Activated CD8-positive, alpha-beta T cell treated with anti-CD3 and anti-CD28 coated beads, Interleukin-2, amount 10 ng/mL, durations not matched to agents 7 days and 5 days (primary cell): ENCODE data around the gene SMIM27. TPM values are rescaled to one million over a fixed set of nuclear protein-coding genes. Genes with fewer than 3 reads are reported as not detected.

Experiments used
- ATAC-seq: fragments of 150-1000 bp; cut with Tn5 transposase; one replicate; pipeline ENCODE4 v1.10.0; 2021; ENCODE audit warnings: moderate library complexity
- CTCF ChIA-PET: fragments of 350-600 bp; sonication (Branson Sonifier 250); formaldehyde crosslinking; loops from one replicate; lab custom pipeline; 2021; ENCODE audit warnings: antibody characterized with exemption; lab: Charles Lee
- POLR2A ChIA-PET: fragments of 350-600 bp; sonication (Branson Sonifier 250); formaldehyde crosslinking; loops from one replicate; lab custom pipeline; 2021; ENCODE audit warnings: antibody characterized with exemption; lab: Charles Lee
- DNase-seq: peaks from one replicate; pipeline ENCODE4 v3.0.0-alpha.2; 2020
- H3K27ac Mint-ChIP-seq: one replicate; pipeline ENCODE4 v1.8.0; 2021; ENCODE audit warnings: mild to moderate bottlenecking, mixed read lengths
- H3K27me3 Mint-ChIP-seq: one replicate; pipeline ENCODE4 v1.8.0; 2021; ENCODE audit warnings: low read depth, mixed read lengths
- H3K36me3 Mint-ChIP-seq: one replicate; pipeline ENCODE4 v1.8.0; 2021; ENCODE audit warnings: low read depth, mixed read lengths
- H3K4me1 Mint-ChIP-seq: one replicate; pipeline ENCODE4 v1.8.0; 2021; ENCODE audit warnings: low read depth, mixed read lengths
- H3K4me3 Mint-ChIP-seq: one replicate; pipeline ENCODE4 v1.8.0; 2021; ENCODE audit warnings: mild to moderate bottlenecking, mixed read lengths
- H3K9me3 Mint-ChIP-seq: one replicate; pipeline ENCODE4 v1.8.0; 2022; ENCODE audit warnings: mixed read lengths; ENCODE audit not compliant: insufficient read depth
- total RNA-seq, 2 experiments: library from RNA; stranded (reverse); gene quantifications; one replicate each; pipeline ENCODE4 v1.2.3, GENCODE V29; 2021

Gene SMIM27
- total RNA-seq, 2 experiments from 2014 or later = 15.6 to 17.1 TPM

GRCh38 chr9:32577316-32577715, 25.2 kb downstream of the SMIM27 start:
- POLR2A ChIA-PET = no interaction called here

GRCh38 chr9:32578976-32579375, 26.8 kb downstream of the SMIM27 start:
- CTCF ChIA-PET = interaction anchor here (0.9 to 12.1 kb wide), 24 partner anchors 12 to 388 kb away, joined by 3 to 608 read pairs (median 6); partner anchors contain the start of genes ACO1, RIGI, SMIM27 and TOPORS
- H3K27ac Mint-ChIP-seq = no peak overlapping the region
- DNase-seq = no peak
- no peak overlapping the region for H3K4me3 Mint-ChIP-seq
- peaks cover 2% of the 10 kb centered on the region for H3K4me1 Mint-ChIP-seq
- H3K36me3 Mint-ChIP-seq = no peaks in the 10 kb centered on the region
- peaks cover 4% of the 10 kb centered on the region for H3K27me3 Mint-ChIP-seq
- ATAC-seq = no peak
- no peaks in the 10 kb centered on the region for H3K9me3 Mint-ChIP-seq
- POLR2A ChIA-PET = no interaction called here

More at GRCh38 chr9:32577316-32577715, 25.2 kb downstream of the SMIM27 start:
- CTCF ChIA-PET = interaction anchor here (1.9 to 12.1 kb wide), 2 partner anchors 27 to 200 kb away, joined by 6 to 608 read pairs; no protein-coding TSS in a partner anchor
- Mint-ChIP-seq H3K4me1 (peaks cover 10% of the 10 kb centered on the region), H3K9me3 (no peaks in the 10 kb centered on the region), H3K4me3 (no peak overlapping the region), H3K36me3 (peaks cover 3% of the 10 kb centered on the region), H3K27me3 (peaks cover 4% of the 10 kb centered on the region), H3K27ac (no peak overlapping the region)
- no peak for ATAC-seq
- DNase-seq = no peak

GRCh38 chr9:32579706-32580331, 27.7 kb downstream of the SMIM27 start:
- ChIA-PET POLR2A (interaction anchor here (1.2 to 1.6 kb wide), 2 partner anchors 196 to 201 kb away, joined by 3 to 6 read pairs; no protein-coding TSS in a partner anchor), CTCF (interaction anchor here (0.6 to 12.1 kb wide), 41 partner anchors 7 to 400 kb away, joined by 3 to 608 read pairs (median 4); partner anchors contain the start of genes ACO1, NDUFB6, RIGI and SMIM27)
- ATAC-seq (peak; percentile 63), DNase-seq (peak; percentile 83)
- H3K27ac Mint-ChIP-seq = no peak overlapping the region
- peaks cover 2% of the 10 kb centered on the region for H3K4me1 Mint-ChIP-seq
- H3K36me3 Mint-ChIP-seq = no peaks in the 10 kb centered on the region
- peaks cover 7% of the 10 kb centered on the region for H3K27me3 Mint-ChIP-seq
- no peak overlapping the region for H3K4me3 Mint-ChIP-seq
- no peaks in the 10 kb centered on the region for H3K9me3 Mint-ChIP-seq

GRCh38 chr9:32580631-32581300, 28.6 kb downstream of the SMIM27 start:
- Mint-ChIP-seq H3K27me3 (peaks cover 14% of the 10 kb centered on the region), H3K36me3 (no peaks in the 10 kb centered on the region), H3K4me1 (peaks cover 2% of the 10 kb centered on the region), H3K4me3 (no peak overlapping the region), H3K27ac (no peak overlapping the region), H3K9me3 (no peaks in the 10 kb centered on the region)
- ChIA-PET CTCF (interaction anchor here (0.6 to 12.1 kb wide), 35 partner anchors 8 to 444 kb away, joined by 3 to 608 read pairs (median 5); partner anchors contain the start of genes ACO1, DNAJA1, NDUFB6 and RIGI), POLR2A (interaction anchor here (1.2 to 1.6 kb wide), 2 partner anchors 197 to 202 kb away, joined by 3 to 6 read pairs; no protein-coding TSS in a partner anchor)
- DNase-seq (no peak), ATAC-seq (peak; percentile 23)

GRCh38 chr9:32581512-32582143, 29.5 kb downstream of the SMIM27 start:
- H3K4me3 Mint-ChIP-seq = no peak overlapping the region
- ATAC-seq (no peak), DNase-seq (peak; percentile 56)
- no peaks in the 10 kb centered on the region for H3K36me3 Mint-ChIP-seq
- H3K4me1 Mint-ChIP-seq = peaks cover 2% of the 10 kb centered on the region
- H3K27ac Mint-ChIP-seq = no peak overlapping the region
- H3K27me3 Mint-ChIP-seq = peaks cover 18% of the 10 kb centered on the region
- H3K9me3 Mint-ChIP-seq = no peaks in the 10 kb centered on the region
- POLR2A ChIA-PET = interaction anchor here (1.3 kb wide), 1 partner anchor 203 kb away, joined by 3 read pairs; no protein-coding TSS in a partner anchor
- CTCF ChIA-PET = interaction anchor here (0.6 to 12.1 kb wide), 24 partner anchors 9 to 443 kb away, joined by 3 to 608 read pairs (median 4); partner anchors contain the start of genes ACO1, DNAJA1 and NDUFB6

GRCh38 chr9:32584784-32585183, 32.7 kb downstream of the SMIM27 start:
- no peak overlapping the region for H3K27ac Mint-ChIP-seq
- peaks cover 2% of the 10 kb centered on the region for H3K4me1 Mint-ChIP-seq
- ChIA-PET POLR2A (no interaction called here), CTCF (interaction anchor here (1.2 to 3.4 kb wide), 2 partner anchors 206 to 383 kb away, joined by 3 to 18 read pairs; no protein-coding TSS in a partner anchor)
- no peak for DNase-seq
- no peak for ATAC-seq
- H3K4me3 Mint-ChIP-seq = no peak overlapping the region
- H3K36me3 Mint-ChIP-seq = no peaks in the 10 kb centered on the region
- peaks cover 27% of the 10 kb centered on the region for H3K27me3 Mint-ChIP-seq
- H3K9me3 Mint-ChIP-seq = no peaks in the 10 kb centered on the region

- no peak for ATAC-seq
- no peaks in the 10 kb centered on the region for H3K4me1 Mint-ChIP-seq
Measured at GRCh38 chr9:32587901-32588300, 35.8 kb downstream of the SMIM27 start.

GRCh38 chr9:32589083-32589723, 37.1 kb downstream of the SMIM27 start:
- POLR2A ChIA-PET = interaction anchor here (0.7 kb wide), 1 partner anchor 436 kb away, joined by 3 read pairs; the partner anchor contains the start of gene DNAJA1
- DNase-seq (no peak), ATAC-seq (peak; percentile 68)
- peaks cover 39% of the 10 kb centered on the region for H3K27me3 Mint-ChIP-seq
- no peak overlapping the region for H3K4me3 Mint-ChIP-seq
- no peaks in the 10 kb centered on the region for H3K9me3 Mint-ChIP-seq
- no peaks in the 10 kb centered on the region for H3K4me1 Mint-ChIP-seq
- H3K27ac Mint-ChIP-seq = no peak overlapping the region
- H3K36me3 Mint-ChIP-seq = no peaks in the 10 kb centered on the region
- CTCF ChIA-PET = interaction anchor here (0.7 to 6.6 kb wide), 8 partner anchors 8 to 637 kb away, joined by 3 to 50 read pairs (median 7); no protein-coding TSS in a partner anchor

More at GRCh38 chr9:32587901-32588300, 35.8 kb downstream of the SMIM27 start:
- ChIA-PET CTCF (interaction anchor here (1.0 to 6.6 kb wide), 6 partner anchors 7 to 638 kb away, joined by 3 to 50 read pairs (median 20); no protein-coding TSS in a partner anchor), POLR2A (no interaction called here)
- Mint-ChIP-seq H3K4me3 (no peak overlapping the region), H3K36me3 (no peaks in the 10 kb centered on the region), H3K9me3 (no peaks in the 10 kb centered on the region), H3K27ac (no peak overlapping the region), H3K27me3 (peaks cover 39% of the 10 kb centered on the region)
- no peak for DNase-seq

- Mint-ChIP-seq H3K27ac (no peak overlapping the region), H3K4me3 (no peak overlapping the region), H3K36me3 (no peaks in the 10 kb centered on the region), H3K9me3 (no peaks in the 10 kb centered on the region), H3K4me1 (no peaks in the 10 kb centered on the region), H3K27me3 (peaks cover 30% of the 10 kb centered on the region)
- ATAC-seq (no peak), DNase-seq (no peak)
- POLR2A ChIA-PET = no interaction called here
- CTCF ChIA-PET = interaction anchor here (1.6 to 6.6 kb wide), 4 partner anchors 10 to 383 kb away, joined by 7 to 50 read pairs (median 23); no protein-coding TSS in a partner anchor
Measured at GRCh38 chr9:32590476-32590875, 38.3 kb downstream of the SMIM27 start.

- CTCF ChIA-PET = interaction anchor here (1.6 to 6.6 kb wide), 2 partner anchors 10 to 212 kb away, joined by 7 to 50 read pairs; no protein-coding TSS in a partner anchor
- DNase-seq (no peak), ATAC-seq (no peak)
- Mint-ChIP-seq H3K4me1 (peaks cover 3% of the 10 kb centered on the region), H3K36me3 (no peaks in the 10 kb centered on the region), H3K9me3 (no peaks in the 10 kb centered on the region), H3K27me3 (peaks cover 26% of the 10 kb centered on the region), H3K4me3 (no peak overlapping the region), H3K27ac (no peak overlapping the region)
- POLR2A ChIA-PET = no interaction called here
Measured at GRCh38 chr9:32590898-32591297, 38.8 kb downstream of the SMIM27 start.
